GM23248 (cell line): ENCODE data around the gene ACAP3. TPM values are rescaled to one million over a fixed set of nuclear protein-coding genes. Genes with fewer than 3 reads are reported as not detected.

ENCODE experiments used
- DNase-seq: peaks from one replicate; pipeline ENCODE4 v3.0.0-alpha.2; 2015
- H2AFZ ChIP-seq: fragments of 200-600 bp; sonication (generic); 2 replicates; pipeline ENCODE4 v1.6.1; 2016; ENCODE audit warnings: antibody characterized with exemption
- H3F3A ChIP-seq: fragments of 200-600 bp; sonication (generic); 2 replicates; pipeline ENCODE4 v1.6.1; 2016; ENCODE audit warnings: mild to moderate bottlenecking, antibody characterized with exemption, mixed run types; ENCODE audit not compliant: insufficient read depth
- H3K27ac ChIP-seq: fragments of 200-600 bp; sonication (generic); 2 replicates; pipeline ENCODE4 v1.5.1; 2016; ENCODE audit warnings: mild to moderate bottlenecking
- H3K27me3 ChIP-seq: fragments of 200-600 bp; sonication (generic); replicated peaks from 2 replicates; pipeline ENCODE4 v1.6.1; 2016; ENCODE audit warnings: mild to moderate bottlenecking; ENCODE audit not compliant: insufficient read depth
- H3K36me3 ChIP-seq: fragments of 200-600 bp; sonication (generic); 2 replicates; pipeline ENCODE4 v1.6.1; 2016; ENCODE audit warnings: low read depth, mild to moderate bottlenecking
- H3K4me1 ChIP-seq: fragments of 200-600 bp; sonication (generic); 2 replicates; pipeline ENCODE4 v1.6.1; 2016; ENCODE audit warnings: mild to moderate bottlenecking; ENCODE audit not compliant: insufficient read depth
- H3K4me2 ChIP-seq: fragments of 200-600 bp; sonication (generic); one replicate; pipeline ENCODE4 v1.6.1; 2016; ENCODE audit warnings: mild to moderate bottlenecking; ENCODE audit not compliant: unreplicated experiment
- H3K4me3 ChIP-seq: fragments of 200-600 bp; sonication (generic); 2 replicates; pipeline ENCODE4 v1.5.1; 2016; ENCODE audit warnings: mild to moderate bottlenecking
- H3K79me2 ChIP-seq: fragments of 200-600 bp; sonication (generic); 2 replicates; pipeline ENCODE4 v1.6.1; 2016; ENCODE audit warnings: mild to moderate bottlenecking; ENCODE audit not compliant: insufficient read depth
- H3K9ac ChIP-seq: fragments of 200-600 bp; sonication (generic); 2 replicates; pipeline ENCODE4 v1.6.1; 2016; ENCODE audit warnings: mild to moderate bottlenecking
- H3K9me2 ChIP-seq: fragments of 200-600 bp; sonication (generic); 2 replicates; pipeline ENCODE4 v1.6.1; 2016; ENCODE audit warnings: mixed run types, mild to moderate bottlenecking, moderate library complexity; ENCODE audit not compliant: insufficient read depth
- H3K9me3 ChIP-seq: fragments of 200-600 bp; sonication (generic); one replicate; pipeline ENCODE4 v1.6.1; 2017; ENCODE audit warnings: low read depth
- H4K20me1 ChIP-seq: fragments of 200-600 bp; sonication (generic); 2 replicates; pipeline ENCODE4 v1.6.0; 2016; ENCODE audit not compliant: insufficient read depth
- EZH2 ChIP-seq: fragments of 200-600 bp; sonication (generic); IDR thresholded peaks from 2 replicates; pipeline ENCODE4 v1.6.1; 2018; ENCODE audit warnings: antibody characterized with exemption, mild to moderate bottlenecking; ENCODE audit not compliant: insufficient read depth, poor library complexity, severe bottlenecking
- EZH2phosphoT487 ChIP-seq: fragments of 200-600 bp; sonication (generic); IDR thresholded peaks from 2 replicates; pipeline ENCODE4 v1.6.1; 2018; ENCODE audit warnings: antibody characterized with exemption, moderate library complexity, mild to moderate bottlenecking, low read depth; ENCODE audit not compliant: insufficient read depth
- WGBS, 2 experiments: methylation state at CpG; one replicate each; pipeline ENCODE4 v1.1.6; 2015 to 2017; ENCODE audit warnings: low lambda C conversion rate in 2 of 2, low coverage in 1 of 2; ENCODE audit errors: missing lambda C conversion rate in 2 of 2; 5-methylcytosine and 5-hydroxymethylcytosine counted together
- in situ Hi-C: fragments of 300-500 bp; cut with MboI; formaldehyde crosslinking; loops from 2 replicates; pipeline ENCODE4 v1.15.0; 2020
- polyA plus RNA-seq: library from polyadenylated mRNA; unstranded; fragments of >200 nt; fragmentation: Nextera tagmentation; extraction: Ambion mirVana; gene quantifications from 2 replicates; pipeline ENCODE4 v1.2.1, GENCODE V29; 2016
- total RNA-seq: library from RNA; depleted of rRNA; stranded (reverse); fragments of >200 nt; shearing (Covaris generic); gene quantifications from 2 replicates; pipeline ENCODE4 v1.2.3, GENCODE V29; 2014

The ACAP3 gene
- total and polyA plus RNA-seq, 2 experiments from 2014 or later = 11.8 to 68.0 TPM

DNA sequence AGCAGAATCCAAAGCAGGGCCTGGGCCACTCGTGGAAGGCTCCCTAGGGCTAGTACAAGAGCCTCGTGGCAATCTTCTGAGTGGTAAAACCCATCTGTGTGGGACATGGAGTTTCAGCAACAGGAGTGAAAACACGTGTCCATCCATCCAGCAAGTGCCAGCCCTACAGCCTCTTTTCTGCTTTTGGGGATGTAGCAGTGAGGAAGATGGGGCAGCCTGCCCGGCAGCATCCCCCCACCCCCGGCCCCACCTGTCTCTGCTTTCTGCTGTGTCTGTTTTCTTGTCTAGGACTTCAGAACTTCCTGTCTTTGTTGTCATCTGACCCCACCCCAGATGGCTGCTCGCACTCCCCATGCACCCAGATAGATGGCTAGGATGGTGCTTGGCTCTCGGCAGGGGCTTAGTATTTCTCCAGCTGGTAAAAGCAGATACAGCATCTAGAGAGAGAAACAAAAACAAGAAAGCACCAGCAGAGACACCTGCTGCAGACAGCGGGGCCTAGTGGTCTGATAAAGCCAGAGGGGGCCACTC, 18.4 kb upstream of the ACAP3 start:
- Histone ChIP-seq H3F3A (no peaks in the 10 kb centered on the region), H2AFZ (no peak overlapping the region), H3K27ac (no peak overlapping the region), H3K27me3 (no peaks in the 10 kb centered on the region), H3K4me1 (peaks cover 22% of the 10 kb centered on the region), H3K36me3 (no peaks in the 10 kb centered on the region), H3K79me2 (peaks cover 50% of the 10 kb centered on the region), H3K4me3 (no peak overlapping the region), H3K4me2 (peak overlapping the region; percentile 80), H3K9me3 (no peaks in the 10 kb centered on the region), H3K9ac (peak overlapping the region; percentile 97; the same call in 1 of the 2 replicates), H3K9me2 (no peaks in the 10 kb centered on the region), H4K20me1 (no peaks in the 10 kb centered on the region)
- WGBS, 2 experiments = 49 to 50% methylated on average over 8 of the region's 8 CpGs
- TF ChIP-seq EZH2 (no peak), EZH2phosphoT487 (no peak)
- in situ Hi-C loops = no loop called here
- no peak for DNase-seq

GRCh38 chr1:1325288-1326074, 17.8 kb upstream of the ACAP3 start:
- H3K9me3 ChIP-seq = no peaks in the 10 kb centered on the region
- no peaks in the 10 kb centered on the region for H3K9me2 ChIP-seq
- peak overlapping the region; percentile 89 for H3K4me3 ChIP-seq
- H3F3A ChIP-seq = no peaks in the 10 kb centered on the region
- peak overlapping the region; percentile 51; the same call in 1 of the 2 replicates for H2AFZ ChIP-seq
- no peaks in the 10 kb centered on the region for H3K27me3 ChIP-seq
- peak overlapping the region; percentile 97 for H3K9ac ChIP-seq
- no peaks in the 10 kb centered on the region for H4K20me1 ChIP-seq
- in situ Hi-C loops = no loop called here
- WGBS, 2 experiments = 61 to 64% methylated on average over 16 of the region's 16 CpGs
- H3K4me2 ChIP-seq = peak overlapping the region; percentile 80
- H3K27ac ChIP-seq = peak overlapping the region; percentile 56
- H3K79me2 ChIP-seq = peaks cover 57% of the 10 kb centered on the region
- DNase-seq = no peak
- TF ChIP-seq EZH2 = no peak
- TF ChIP-seq EZH2phosphoT487 = no peak
- H3K4me1 ChIP-seq = peaks cover 16% of the 10 kb centered on the region
- no peaks in the 10 kb centered on the region for H3K36me3 ChIP-seq

DNA sequence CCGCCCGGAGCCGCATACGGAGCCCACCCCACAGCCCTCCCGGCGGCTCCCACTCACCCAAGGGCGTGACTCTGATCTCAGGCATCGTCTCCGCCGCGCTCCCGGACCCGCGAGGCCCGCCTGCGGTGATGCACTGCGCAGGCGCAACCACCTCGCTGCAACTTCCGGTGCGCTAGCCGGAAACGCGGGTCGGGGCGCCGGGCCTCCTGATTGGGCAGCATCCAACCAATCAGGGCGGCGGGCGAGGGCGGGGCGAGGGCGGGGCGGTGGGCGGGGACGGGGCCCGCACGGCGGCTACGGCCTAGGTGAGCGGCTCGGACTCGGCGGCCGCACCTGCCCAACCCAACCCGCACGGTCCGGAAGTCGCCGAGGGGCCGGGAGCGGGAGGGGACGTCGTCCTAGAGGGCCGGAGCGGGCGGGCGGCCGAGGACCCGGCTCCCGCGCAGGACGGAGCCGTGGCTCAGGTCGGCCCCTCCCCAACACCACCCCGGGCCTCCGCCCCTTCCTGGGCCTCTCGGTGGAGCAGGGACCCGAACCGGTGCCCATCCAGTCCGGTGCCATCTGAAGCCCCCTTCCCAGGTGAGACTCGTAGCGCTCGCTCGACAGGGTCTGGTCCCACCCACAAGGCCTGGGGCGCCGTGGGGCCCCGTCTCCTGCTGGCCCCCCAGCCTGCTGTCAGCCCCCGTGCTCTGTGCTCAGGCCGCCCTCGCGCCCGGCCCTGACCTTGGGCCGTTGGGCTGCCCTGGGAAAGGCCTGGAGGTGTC, 17.0 kb upstream of the ACAP3 start, which contains the start of the genes CPTP and INTS11:
Gene CPTP, plus strand, starts transcription at position 279 of the 764 bp plus-strand sequence. CDS start 2,109 bp downstream, outside the sequence.
Gene INTS11, minus strand, starts transcription at position 137 of the 764 bp plus-strand sequence. Its CDS starts 52 bp downstream, at position 85.
- Histone ChIP-seq H3K79me2 (peaks cover 65% of the 10 kb centered on the region), H3K9me2 (no peaks in the 10 kb centered on the region)
- 0 to 1% methylated on average over 24 to 71 of the region's 84 CpGs for WGBS, 2 experiments

DNA sequence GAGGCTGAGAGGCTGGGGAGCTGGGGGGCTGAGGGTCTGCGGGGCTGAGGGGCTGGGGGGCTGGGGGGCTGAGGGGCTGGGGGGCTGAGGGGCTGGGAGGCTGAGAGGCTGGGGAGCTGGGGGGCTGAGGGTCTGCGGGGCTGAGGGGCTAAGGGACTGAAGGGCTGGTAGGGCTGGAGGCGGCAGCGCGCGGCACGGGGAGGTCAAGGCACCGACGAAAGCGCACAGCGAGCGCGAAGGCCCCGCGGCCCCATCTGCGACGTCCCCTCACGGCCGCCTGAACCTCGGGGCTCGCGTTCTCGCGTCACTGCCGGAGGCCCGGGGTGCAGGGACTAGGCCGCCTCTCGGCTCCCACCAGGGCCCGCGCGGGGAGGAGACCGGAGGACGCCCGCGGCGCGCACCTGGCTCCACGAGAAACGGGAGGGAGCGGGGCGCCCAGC, 16.4 kb upstream of the ACAP3 start:
- in situ Hi-C loops = no loop called here
- DNase-seq = no peak
- 0 to 2% methylated on average over 14 to 38 of the region's 41 CpGs for WGBS, 2 experiments
- Histone ChIP-seq H3K9me2 (no peaks in the 10 kb centered on the region), H3K9me3 (no peaks in the 10 kb centered on the region), H3K36me3 (peaks cover 4% of the 10 kb centered on the region; the same call in 1 of the 2 replicates), H3K79me2 (peaks cover 71% of the 10 kb centered on the region), H3K4me1 (peaks cover 14% of the 10 kb centered on the region), H2AFZ (no peak overlapping the region), H3K9ac (peak overlapping the region; percentile 97), H3K4me3 (peak overlapping the region; percentile 89), H3K27me3 (no peaks in the 10 kb centered on the region), H3K4me2 (peak overlapping the region; percentile 55), H4K20me1 (no peaks in the 10 kb centered on the region), H3K27ac (peak overlapping the region; percentile 72), H3F3A (peaks cover 3% of the 10 kb centered on the region; the same call in 1 of the 2 replicates)
- TF ChIP-seq EZH2phosphoT487 = no peak
- TF ChIP-seq EZH2 = no peak

More for the DNA sequence above, 17.0 kb upstream of the ACAP3 start, which contains the start of the genes CPTP and INTS11:
- TF ChIP-seq EZH2 = no peak
- in situ Hi-C loops = no loop called here
- H2AFZ ChIP-seq = peak within 1 kb of the TSS; percentile 51
- H3K27ac ChIP-seq = peak within 1 kb of the TSS; percentile 72
- H3F3A ChIP-seq = no peaks in the 10 kb centered on the region
- peak; percentile 98 for DNase-seq
- H3K27me3 ChIP-seq = no peaks in the 10 kb centered on the region
- peaks cover 14% of the 10 kb centered on the region for H3K4me1 ChIP-seq
- H3K9me3 ChIP-seq = no peaks in the 10 kb centered on the region
- H3K4me2 ChIP-seq = peak within 1 kb of the TSS; percentile 80
- H3K9ac ChIP-seq = peak within 1 kb of the TSS; percentile 97
- no peaks in the 10 kb centered on the region for H4K20me1 ChIP-seq
- peak within 1 kb of the TSS; percentile 89 for H3K4me3 ChIP-seq
- H3K36me3 ChIP-seq = no peaks in the 10 kb centered on the region; the same call in 1 of the 2 replicates
